Right cardiac atrium (tissue), 5 donors: ENCODE data around the gene TSEN15. TPM values are rescaled to one million over a fixed set of nuclear protein-coding genes. Genes with fewer than 3 reads are reported as not detected.

Experiments used
- ATAC-seq, 2 donors: fragments of 200-7000 bp; cut with Tn5 transposase; one replicate each; pipeline versions ENCODE4 v1.8.0 to v1.9.1; 2020; ENCODE audit warnings: moderate library complexity in 2 of 2, mild to moderate bottlenecking in 1 of 2
- DNase-seq, 3 donors: peaks; one replicate each; pipeline ENCODE4 v3.0.0-alpha.2; 2020
- H3K27ac ChIP-seq: one replicate; pipeline ENCODE4 v1.5.1; 2013; ENCODE audit warnings: mild to moderate bottlenecking, low read length, control low read depth, moderate library complexity
- H3K27me3 ChIP-seq: one replicate; pipeline ENCODE4 v1.6.1; 2013; ENCODE audit not compliant: control insufficient read depth, insufficient read depth
- H3K4me1 ChIP-seq: one replicate; pipeline ENCODE4 v1.6.1; 2013; ENCODE audit warnings: low read length; ENCODE audit not compliant: control insufficient read depth, insufficient read depth
- H3K4me3 ChIP-seq: one replicate; pipeline ENCODE4 v1.5.1; 2013; ENCODE audit warnings: low read length, control low read depth
- H3K9me3 ChIP-seq: one replicate; pipeline ENCODE4 v1.6.1; 2013; ENCODE audit warnings: low read length; ENCODE audit not compliant: control insufficient read depth
- WGBS: extraction: QIAGEN DNeasy Blood & Tissue Kit; methylation state at CpG from one replicate; pipeline ENCODE4 v1.1.7; 2013; 5-methylcytosine and 5-hydroxymethylcytosine counted together
- intact Hi-C, 4 donors: fragments of 100-400 bp; cut with DNase I; formaldehyde crosslinking; loops; one replicate each; pipeline versions ENCODE4 v1.11.0 to v1.14.0; 2022 to 2023
- polyA plus RNA-seq: library from polyadenylated mRNA; stranded (reverse); fragments of 200-250 nt; gene quantifications from one replicate; pipeline ENCODE4 v1.2.3, GENCODE V29; 2013
- total RNA-seq, 4 donors: library from RNA; stranded (reverse); fragmentation: NEBNext Ultra II Directional; extraction: Animal tissue kit (Norgen Biotek cat#: 25700); gene quantifications; one replicate each; pipeline ENCODE4 v1.2.1, GENCODE V29; 2021
- donor health status: healthy with polysubstance abuse.
- donor health status: DM: no; HTN: yes; CAD: no.
- donor health status: DM: no; HTN: no; CAD: no.
- donor health status: DM: no; HTN: yes; CAD: no; lungs with severe emphysema.
- donor health status: DM: yes; HTN: yes; CAD: no.

TSEN15 gene
- total and polyA plus RNA-seq, 5 donors = 22.4 to 24.9 (median 24.3) TPM

DNA sequence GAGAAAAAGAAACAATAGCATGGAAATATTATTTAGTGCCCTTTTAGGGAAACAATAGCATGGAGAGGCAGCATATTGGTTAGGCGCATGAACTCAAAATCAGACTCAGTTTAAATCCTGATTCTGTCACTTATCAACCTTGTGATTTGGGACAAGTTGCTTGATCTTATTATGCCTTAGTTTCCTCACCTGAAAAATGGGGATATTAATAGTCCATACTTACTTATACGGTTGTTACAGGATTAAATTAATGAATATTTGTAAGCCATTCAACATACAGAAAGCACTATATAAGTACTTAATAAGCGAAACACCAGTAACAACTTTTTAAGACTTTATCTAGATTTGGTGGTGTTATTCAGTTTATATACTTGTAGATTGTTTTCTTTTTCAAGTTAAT, 1.2 kb downstream of the TSEN15 start:
- intact Hi-C loops = no loop called here
- no peak for ATAC-seq
- peak overlapping the region; percentile 71 for H3K4me3 ChIP-seq
- no peak overlapping the region for H3K27ac ChIP-seq
- H3K4me1 ChIP-seq = peaks cover 3% of the 10 kb centered on the region
- 59% methylated on average over 3 of the region's 3 CpGs for WGBS
- no peak for DNase-seq
- H3K9me3 ChIP-seq = no peaks in the 10 kb centered on the region
- no peaks in the 10 kb centered on the region for H3K27me3 ChIP-seq

GRCh38 chr1:184053881-184054280, 2.4 kb downstream of the TSEN15 start:
- Histone ChIP-seq H3K4me1 (peaks cover 3% of the 10 kb centered on the region), H3K27ac (no peak overlapping the region), H3K9me3 (no peaks in the 10 kb centered on the region), H3K4me3 (no peak overlapping the region), H3K27me3 (no peaks in the 10 kb centered on the region)
- ATAC-seq (no peak), DNase-seq (no peak)
- intact Hi-C loops = no loop called here

- peak in 1 of 2 donors; percentile 31 for ATAC-seq
- H3K4me1 ChIP-seq = no peaks in the 10 kb centered on the region
These were observed 5.5 kb downstream of the TSEN15 start for GRCh38 chr1:184056921-184057555.

DNA sequence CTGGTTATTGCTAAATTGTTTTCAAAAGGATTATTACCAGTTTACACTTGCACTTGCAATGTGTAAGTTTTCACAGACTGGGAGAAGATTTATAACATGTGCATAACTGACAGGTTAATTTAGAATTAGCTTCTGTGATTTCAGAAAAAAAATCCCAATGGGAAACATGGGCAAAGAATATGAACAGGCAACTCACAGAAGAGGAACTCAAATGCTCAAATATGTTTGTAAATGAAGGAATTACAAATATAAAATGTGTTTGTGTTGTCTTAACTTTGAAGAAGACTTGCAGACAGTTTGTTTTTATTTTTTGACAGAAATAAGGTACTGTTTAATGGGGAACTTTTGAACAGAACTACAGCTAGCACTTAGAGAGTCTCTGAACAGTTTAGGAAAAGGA, 8.4 kb downstream of the TSEN15 start:
- intact Hi-C loops = no loop called here
- Histone ChIP-seq H3K27me3 (no peaks in the 10 kb centered on the region), H3K4me1 (no peaks in the 10 kb centered on the region), H3K27ac (no peak overlapping the region), H3K4me3 (no peak overlapping the region), H3K9me3 (no peaks in the 10 kb centered on the region)
- DNase-seq (no peak), ATAC-seq (no peak)

More at GRCh38 chr1:184056921-184057555, 5.5 kb downstream of the TSEN15 start:
- intact Hi-C loops = no loop called here
- no peaks in the 10 kb centered on the region for H3K27me3 ChIP-seq
- H3K4me3 ChIP-seq = no peak overlapping the region
- WGBS = 35% methylated on average over 2 of the region's 2 CpGs
- no peak for DNase-seq
- no peaks in the 10 kb centered on the region for H3K9me3 ChIP-seq
- H3K27ac ChIP-seq = no peak overlapping the region

DNA sequence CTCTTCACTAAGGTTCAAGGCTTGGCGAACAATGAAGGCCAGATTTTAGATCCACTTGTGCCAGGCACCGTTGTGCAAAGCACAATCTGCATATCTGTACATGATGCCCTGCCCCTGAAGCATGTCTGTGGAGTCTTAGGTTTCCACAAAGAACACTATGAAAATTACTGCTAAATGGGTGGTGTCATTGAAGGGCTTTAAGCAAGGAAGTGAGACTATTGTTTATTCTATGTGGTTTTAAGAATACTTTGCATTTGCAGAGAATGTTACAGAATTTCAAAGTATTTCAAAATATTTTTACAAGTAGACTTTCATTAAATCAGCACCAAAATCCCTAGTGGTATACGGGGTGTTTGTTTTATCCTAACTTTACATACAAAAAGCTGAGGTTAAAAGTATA, 8.8 kb downstream of the TSEN15 start:
- no peak overlapping the region for H3K4me3 ChIP-seq
- DNase-seq (no peak), ATAC-seq (no peak)
- H3K27ac ChIP-seq = no peak overlapping the region
- H3K9me3 ChIP-seq = no peaks in the 10 kb centered on the region
- no peaks in the 10 kb centered on the region for H3K27me3 ChIP-seq
- 91% methylated on average over 3 of the region's 3 CpGs for WGBS
- intact Hi-C loops = no loop called here
- no peaks in the 10 kb centered on the region for H3K4me1 ChIP-seq

DNA sequence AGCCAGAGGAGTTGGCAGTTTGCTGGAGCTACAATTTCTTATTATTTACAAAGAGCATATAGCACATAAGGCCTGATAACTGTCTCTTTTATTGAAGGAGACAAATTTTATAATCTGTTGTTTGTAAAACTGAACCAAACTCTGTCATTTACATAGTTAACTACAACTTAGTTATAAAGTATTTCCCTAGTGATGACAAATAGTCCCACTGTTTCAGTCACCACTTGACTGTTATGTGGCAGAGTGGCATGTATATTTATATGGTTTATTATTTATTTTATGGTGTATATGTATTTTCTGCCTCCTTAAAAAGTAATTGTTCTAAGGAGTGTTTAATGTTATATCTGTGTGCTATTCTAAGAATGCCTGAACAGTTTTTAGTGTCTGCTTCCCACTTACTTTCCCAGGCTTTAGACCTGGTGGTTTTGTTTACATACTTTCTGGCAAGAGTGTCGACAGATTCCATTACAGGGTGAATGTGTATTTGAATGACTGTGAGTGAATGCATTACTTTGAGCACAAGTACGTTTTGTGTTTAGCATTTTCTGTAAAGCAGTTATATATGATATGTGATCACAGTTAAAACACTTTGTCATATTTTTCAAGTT, 10.0 kb downstream of the TSEN15 start:
- no peaks in the 10 kb centered on the region for H3K9me3 ChIP-seq
- intact Hi-C loops = no loop called here
- no peak overlapping the region for H3K4me3 ChIP-seq
- H3K4me1 ChIP-seq = no peaks in the 10 kb centered on the region
- ATAC-seq (no peak), DNase-seq (no peak)
- H3K27ac ChIP-seq = no peak overlapping the region
- 54% methylated on average over 2 of the region's 2 CpGs for WGBS
- no peaks in the 10 kb centered on the region for H3K27me3 ChIP-seq

DNA sequence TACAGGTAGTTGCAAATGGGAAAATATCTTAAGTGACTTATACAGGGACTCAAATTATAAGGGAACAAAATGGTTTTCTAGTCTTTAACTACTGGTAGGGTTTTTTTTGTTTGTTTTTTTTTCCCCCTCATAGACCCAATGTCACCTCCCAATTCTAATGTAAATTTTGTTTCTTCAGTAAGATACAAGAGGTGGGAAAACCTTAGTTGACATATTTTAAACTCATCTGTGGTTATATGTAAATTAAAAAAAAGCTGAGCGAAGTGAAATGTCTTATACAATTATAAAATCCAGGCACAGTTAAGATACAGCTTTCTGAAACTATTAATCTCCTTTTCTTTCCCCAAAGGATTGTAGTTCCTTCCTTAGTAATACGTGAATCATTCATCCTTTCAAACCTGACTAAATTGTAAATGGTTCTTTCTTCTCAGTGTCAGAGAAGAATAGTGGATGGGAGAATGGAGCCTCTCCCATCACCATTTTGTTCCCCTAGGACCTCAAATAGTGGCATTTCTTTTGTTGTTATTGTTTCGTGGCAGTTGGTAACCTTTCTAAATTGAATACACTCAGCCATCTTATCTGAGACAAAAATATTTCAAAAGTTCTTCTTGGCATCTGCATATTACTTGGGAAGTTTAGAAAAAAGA, 11.2 kb downstream of the TSEN15 start:
- Histone ChIP-seq H3K9me3 (no peaks in the 10 kb centered on the region), H3K4me1 (no peaks in the 10 kb centered on the region), H3K4me3 (no peak overlapping the region), H3K27me3 (no peaks in the 10 kb centered on the region), H3K27ac (no peak overlapping the region)
- no peak for ATAC-seq
- WGBS = 72% methylated on average over 3 of the region's 3 CpGs
- DNase-seq = no peak
- intact Hi-C loops = no loop called here

DNA sequence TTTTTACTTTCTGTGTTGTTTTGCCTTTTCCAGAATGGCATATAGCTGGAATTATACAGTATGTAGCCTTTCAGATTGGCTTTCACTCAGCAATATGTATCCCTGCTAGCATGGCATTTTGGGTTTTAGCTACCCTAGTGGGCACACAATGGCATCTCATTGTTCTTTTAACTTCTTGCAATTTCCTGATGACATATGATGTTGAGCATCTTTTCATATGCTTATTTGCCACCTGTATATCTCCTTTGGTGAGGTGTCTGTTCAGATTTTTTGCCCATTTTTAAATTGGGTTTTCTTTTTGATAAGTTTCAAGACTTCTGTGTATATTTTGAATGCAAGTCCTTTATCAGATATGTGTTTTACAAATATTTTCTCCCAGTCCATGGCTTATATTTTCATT, 14.0 kb downstream of the TSEN15 start:
- no peak overlapping the region for H3K27ac ChIP-seq
- H3K4me3 ChIP-seq = no peak overlapping the region
- no peak for ATAC-seq
- intact Hi-C loops = no loop called here
- no peaks in the 10 kb centered on the region for H3K9me3 ChIP-seq
- no peaks in the 10 kb centered on the region for H3K27me3 ChIP-seq
- DNase-seq = no peak
- no peaks in the 10 kb centered on the region for H3K4me1 ChIP-seq

DNA sequence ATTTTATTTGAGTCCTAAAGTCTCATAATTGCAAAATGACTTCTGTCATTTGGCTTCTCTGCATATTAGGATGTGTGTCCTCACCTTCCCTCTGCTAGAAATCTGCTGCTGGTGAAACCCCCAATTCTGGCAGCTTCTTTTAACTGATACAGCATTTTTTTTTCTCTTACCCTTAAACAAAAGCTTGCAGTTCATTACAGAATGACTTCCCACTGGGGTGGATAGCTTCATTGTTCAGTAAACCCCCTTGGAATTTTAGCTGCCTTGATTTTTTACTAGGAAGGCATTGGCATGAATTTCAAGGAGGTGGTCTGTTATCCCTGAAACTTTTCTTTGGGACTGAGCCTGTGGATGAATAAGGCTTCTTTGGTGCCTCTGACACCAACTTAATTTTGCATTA, 16.8 kb downstream of the TSEN15 start:
- intact Hi-C loops = no loop called here
- ATAC-seq (no peak), DNase-seq (no peak)

DNA sequence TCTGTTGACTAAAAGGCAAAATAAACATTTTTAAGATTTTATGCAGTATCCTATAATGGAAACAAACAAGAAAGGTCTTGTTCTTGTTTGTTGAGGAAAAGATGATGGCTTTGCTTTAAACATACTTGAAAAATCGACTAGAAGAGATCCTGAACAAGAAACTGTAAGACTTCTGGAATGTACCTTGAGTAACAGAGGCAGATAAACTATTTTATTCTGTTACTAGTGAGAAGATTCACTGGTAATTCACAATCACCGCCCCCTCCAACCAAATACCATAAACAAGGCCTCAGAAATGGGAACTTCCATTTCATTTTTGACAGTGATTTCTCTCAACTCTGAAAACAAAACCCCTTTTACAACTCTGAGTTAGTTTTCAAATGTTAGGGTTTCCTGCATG, 18.1 kb downstream of the TSEN15 start:
- ATAC-seq = no peak
- Histone ChIP-seq H3K4me1 (no peaks in the 10 kb centered on the region), H3K27me3 (no peaks in the 10 kb centered on the region), H3K9me3 (no peaks in the 10 kb centered on the region), H3K4me3 (no peak overlapping the region), H3K27ac (no peak overlapping the region)
- intact Hi-C loops = loop anchor here in 3 of 4 donors (5.0 to 10.0 kb wide), 4 partner anchors 158 to 625 kb away; no protein-coding TSS in a partner anchor
- DNase-seq = no peak
- WGBS = 80% methylated on average over 2 of the region's 2 CpGs

More for the DNA sequence above, 16.8 kb downstream of the TSEN15 start:
- no peak overlapping the region for H3K4me3 ChIP-seq
- no peaks in the 10 kb centered on the region for H3K4me1 ChIP-seq
- H3K27me3 ChIP-seq = no peaks in the 10 kb centered on the region
- no peaks in the 10 kb centered on the region for H3K9me3 ChIP-seq
- H3K27ac ChIP-seq = no peak overlapping the region

DNA sequence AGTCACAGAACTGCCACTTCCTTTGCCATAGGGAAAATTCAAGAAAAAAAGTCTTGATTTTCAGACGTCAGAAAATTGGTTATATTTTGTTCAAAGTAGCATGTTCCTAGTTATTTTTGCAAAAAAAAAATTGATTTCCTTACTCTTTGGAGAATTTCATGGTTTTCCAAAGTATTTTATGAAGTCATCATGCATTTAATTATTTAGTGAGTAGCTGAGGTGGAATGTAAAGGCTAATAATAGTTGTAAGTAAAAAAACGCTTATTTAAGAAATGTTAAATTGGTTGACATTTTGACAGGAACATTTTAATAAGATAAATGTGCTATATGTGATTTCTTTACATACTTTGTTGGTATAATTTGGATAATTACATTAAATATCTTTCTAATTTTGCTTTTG, 20.8 kb downstream of the TSEN15 start:
- Histone ChIP-seq H3K4me3 (no peak overlapping the region), H3K27me3 (no peaks in the 10 kb centered on the region), H3K27ac (no peak overlapping the region), H3K4me1 (no peaks in the 10 kb centered on the region), H3K9me3 (no peaks in the 10 kb centered on the region)
- ATAC-seq = no peak
- WGBS = 88% methylated on average over 2 of the region's 2 CpGs
- intact Hi-C loops = loop anchor here in 3 of 4 donors (5.0 to 10.0 kb wide), 4 partner anchors 155 to 622 kb away; no protein-coding TSS in a partner anchor
- DNase-seq = no peak
